SU-DHL-6 (cell line): ENCODE results near the gene TAF6L.

Experiments
- EZH2phosphoT487 ChIP-seq: fragments of 200-600 bp; sonication (generic), shearing (Covaris generic); conservative IDR thresholded peaks from 2 replicates; pipeline ENCODE4 v1.6.1; 2018; ENCODE audit warnings: mild to moderate bottlenecking, antibody characterized with exemption, low read length, moderate library complexity, mixed read lengths
- TF ChIP-seq, protein P1 (sequence below): fragments of 200-600 bp; sonication (generic); IDR thresholded peaks from one replicate; pipeline ENCODE4 v1.5.1; 2017; ENCODE audit warnings: antibody characterized with exemption, mild to moderate bottlenecking, low read length, moderate library complexity; ENCODE audit not compliant: insufficient read depth, poor library complexity, severe bottlenecking

DNA sequence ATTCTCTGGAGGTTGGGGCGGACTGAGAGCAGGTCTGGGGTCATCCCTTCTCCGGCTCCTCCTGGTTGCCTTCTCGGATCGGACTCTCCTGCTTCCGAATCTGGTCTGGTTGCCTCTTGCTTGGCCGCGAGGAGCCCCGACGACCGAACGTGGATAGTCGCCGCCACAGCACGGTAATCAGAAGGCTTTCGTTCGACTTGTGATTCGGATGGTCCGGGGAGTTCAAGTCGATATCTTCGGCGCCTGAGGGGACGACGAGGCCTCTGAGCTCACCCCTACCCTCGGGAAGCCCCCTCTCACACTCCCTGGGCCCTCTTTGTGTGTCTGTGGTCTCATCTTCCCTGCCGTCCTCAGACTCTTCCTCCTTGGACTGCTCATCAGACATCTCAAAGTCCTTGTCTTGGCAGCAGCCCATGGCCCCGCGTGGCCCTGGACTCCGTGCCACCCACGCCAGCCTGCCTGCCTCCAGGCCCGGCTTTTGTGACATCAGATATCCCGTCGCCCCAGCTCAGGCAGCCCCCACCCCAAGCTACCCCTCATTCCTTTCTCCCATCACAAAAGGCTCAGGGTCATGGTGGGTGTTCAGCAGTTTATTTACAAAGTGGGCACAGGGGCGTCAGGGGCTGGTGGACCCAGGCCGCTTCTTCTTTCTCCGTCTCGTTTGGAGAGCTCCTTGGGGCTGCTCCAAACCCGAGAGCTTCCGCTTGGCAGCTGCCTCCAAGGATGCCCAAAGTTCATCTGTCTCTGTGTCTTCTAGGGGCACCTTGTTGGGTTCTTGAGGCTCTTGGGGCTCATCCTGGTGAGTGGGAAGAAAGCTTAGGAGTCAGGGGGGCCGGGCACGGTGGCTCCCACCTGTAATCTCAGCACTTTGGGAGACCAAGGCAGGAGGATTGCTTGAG, 61.4 kb downstream of the TAF6L start, which contains the start of gene TEX54:
- TF ChIP-seq, protein P1, sequence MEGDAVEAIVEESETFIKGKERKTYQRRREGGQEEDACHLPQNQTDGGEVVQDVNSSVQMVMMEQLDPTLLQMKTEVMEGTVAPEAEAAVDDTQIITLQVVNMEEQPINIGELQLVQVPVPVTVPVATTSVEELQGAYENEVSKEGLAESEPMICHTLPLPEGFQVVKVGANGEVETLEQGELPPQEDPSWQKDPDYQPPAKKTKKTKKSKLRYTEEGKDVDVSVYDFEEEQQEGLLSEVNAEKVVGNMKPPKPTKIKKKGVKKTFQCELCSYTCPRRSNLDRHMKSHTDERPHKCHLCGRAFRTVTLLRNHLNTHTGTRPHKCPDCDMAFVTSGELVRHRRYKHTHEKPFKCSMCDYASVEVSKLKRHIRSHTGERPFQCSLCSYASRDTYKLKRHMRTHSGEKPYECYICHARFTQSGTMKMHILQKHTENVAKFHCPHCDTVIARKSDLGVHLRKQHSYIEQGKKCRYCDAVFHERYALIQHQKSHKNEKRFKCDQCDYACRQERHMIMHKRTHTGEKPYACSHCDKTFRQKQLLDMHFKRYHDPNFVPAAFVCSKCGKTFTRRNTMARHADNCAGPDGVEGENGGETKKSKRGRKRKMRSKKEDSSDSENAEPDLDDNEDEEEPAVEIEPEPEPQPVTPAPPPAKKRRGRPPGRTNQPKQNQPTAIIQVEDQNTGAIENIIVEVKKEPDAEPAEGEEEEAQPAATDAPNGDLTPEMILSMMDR, result no peak
- TF ChIP-seq EZH2phosphoT487, result no peak
